IMR-90 (cell line): ENCODE results near the gene TMEM179. TPM values are rescaled to one million over a fixed set of nuclear protein-coding genes. Genes with fewer than 3 reads are reported as not detected.

Source experiments
- ATAC-seq: fragments of 200-7000 bp; cut with Tn5 transposase; 2 replicates; pipeline ENCODE4 v1.9.1; 2020; ENCODE audit warnings: low read depth, mild to moderate bottlenecking, moderate library complexity
- BruUV-seq: library from RNA; stranded (reverse); fragments of 400-500 nt; replicated peaks from 2 replicates; lab custom pipeline; 2021; lab: Mats Ljungman, UMichigan
- CTCF ChIA-PET: fragments of 300-600 bp; formaldehyde crosslinking; extraction: SDS; loops from one replicate; lab custom pipeline; 2021; ENCODE audit warnings: antibody characterized with exemption; lab: Yijun Ruan, JAX
- POLR2A ChIA-PET: fragments of 300-600 bp; sonication (Branson Sonifier 250); formaldehyde crosslinking; loops from one replicate; lab custom pipeline; 2022; ENCODE audit warnings: antibody characterized with exemption; ENCODE audit not compliant: unreplicated experiment; lab: Charles Lee
- DNase-seq: peaks from one replicate; pipeline ENCODE4 v3.0.0; 2013
- H2AFZ ChIP-seq: replicated peaks from 2 replicates; pipeline ENCODE3; 2013; ENCODE audit warnings: low read length, mild to moderate bottlenecking; ENCODE audit not compliant: poor library complexity
- H2AK5ac ChIP-seq: 2 replicates; pipeline ENCODE4 v1.6.1; 2013; ENCODE audit warnings: low read depth, low read length, inconsistent platforms
- H2AK9ac ChIP-seq: replicated peaks from 2 replicates; pipeline ENCODE3; 2013; ENCODE audit warnings: mild to moderate bottlenecking, low read depth, low read length, moderate library complexity; ENCODE audit not compliant: poor library complexity
- H2BK120ac ChIP-seq: 2 replicates; pipeline ENCODE4 v1.6.1; 2013; ENCODE audit warnings: low read depth, low read length, inconsistent platforms
- H2BK15ac ChIP-seq: 3 replicates; pipeline ENCODE4 v1.6.1; 2013; ENCODE audit warnings: low read depth, low read length, inconsistent platforms
- H2BK20ac ChIP-seq: 2 replicates; pipeline ENCODE4 v1.6.1; 2013; ENCODE audit warnings: low read depth, mild to moderate bottlenecking, inconsistent platforms, low read length, moderate library complexity
- H2BK5ac ChIP-seq: 2 replicates; pipeline ENCODE4 v1.6.1; 2013; ENCODE audit warnings: mild to moderate bottlenecking, low read depth, low read length, inconsistent platforms; ENCODE audit not compliant: poor library complexity, severe bottlenecking
- H3K14ac ChIP-seq: replicated peaks from 2 replicates; pipeline ENCODE4 v1.6.1; 2013; ENCODE audit warnings: low read depth, low read length, inconsistent platforms
- H3K18ac ChIP-seq: 2 replicates; pipeline ENCODE4 v1.6.1; 2013; ENCODE audit warnings: low read depth, low read length, control low read depth
- H3K23ac ChIP-seq: 2 replicates; pipeline ENCODE4 v1.6.1; 2013; ENCODE audit warnings: low read depth, low read length, inconsistent platforms
- H3K27ac ChIP-seq: 2 replicates; pipeline ENCODE4 v1.5.1; 2013; ENCODE audit warnings: mild to moderate bottlenecking, control low read depth, low read length; ENCODE audit not compliant: insufficient read depth
- H3K27me3 ChIP-seq: 2 replicates; pipeline ENCODE4 v1.6.1; 2013; ENCODE audit warnings: low read length; ENCODE audit not compliant: control insufficient read depth, insufficient read depth
- H3K36me3 ChIP-seq: 2 replicates; pipeline ENCODE4 v1.6.1; 2013; ENCODE audit warnings: low read length, mixed read lengths; ENCODE audit not compliant: control insufficient read depth, insufficient read depth
- H3K4ac ChIP-seq: 2 replicates; pipeline ENCODE4 v1.6.1; 2013; ENCODE audit warnings: low read depth, low read length, inconsistent platforms
- H3K4me1 ChIP-seq: 2 replicates; pipeline ENCODE4 v1.6.1; 2013; ENCODE audit warnings: low read length, mixed read lengths; ENCODE audit not compliant: control insufficient read depth, insufficient read depth
- H3K4me2 ChIP-seq: 2 replicates; pipeline ENCODE4 v1.6.1; 2013; ENCODE audit warnings: low read depth, mild to moderate bottlenecking, control low read depth, low read length, moderate library complexity
- H3K4me3 ChIP-seq: 2 replicates; pipeline ENCODE4 v1.5.1; 2013; ENCODE audit warnings: low read depth, mild to moderate bottlenecking, control low read depth, low read length, moderate library complexity; ENCODE audit not compliant: insufficient read depth
- H3K56ac ChIP-seq: 2 replicates; pipeline ENCODE4 v1.6.1; 2013; ENCODE audit warnings: low read length, inconsistent platforms; ENCODE audit not compliant: insufficient read depth; ENCODE audit errors: extremely low read depth
- H3K79me1 ChIP-seq, 2 experiments: 2 replicates each; pipeline ENCODE4 v1.6.1; 2013; ENCODE audit warnings: low read length in 2 of 2, inconsistent platforms in 1 of 2, low read depth in 1 of 2
- H3K9ac ChIP-seq: 2 replicates; pipeline ENCODE4 v1.6.1; 2013; ENCODE audit warnings: low read depth, low read length, control low read depth
- H3K9me1 ChIP-seq: 2 replicates; pipeline ENCODE4 v1.6.1; 2013; ENCODE audit warnings: low read length, inconsistent platforms; ENCODE audit not compliant: insufficient read depth
- H3K9me3 ChIP-seq: 2 replicates; pipeline ENCODE4 v1.6.1; 2013; ENCODE audit warnings: low read length; ENCODE audit not compliant: control insufficient read depth, insufficient read depth
- H4K20me1 ChIP-seq: 2 replicates; pipeline ENCODE4 v1.6.1; 2013; ENCODE audit warnings: low read length, inconsistent platforms; ENCODE audit not compliant: insufficient read depth
- H4K5ac ChIP-seq: 2 replicates; pipeline ENCODE4 v1.6.1; 2013; ENCODE audit warnings: mild to moderate bottlenecking, low read depth, low read length, control low read depth
- H4K8ac ChIP-seq, 2 experiments: 2 replicates each; pipeline ENCODE4 v1.6.1; 2013; ENCODE audit warnings: low read depth in 2 of 2, low read length in 2 of 2, control low read depth in 1 of 2, inconsistent platforms in 1 of 2
- H4K91ac ChIP-seq: 2 replicates; pipeline ENCODE4 v1.6.1; 2013; ENCODE audit warnings: low read depth, low read length, inconsistent platforms; ENCODE audit not compliant: insufficient read depth
- BHLHE40 ChIP-seq: fragments of 150-350 bp; IDR thresholded peaks from 2 replicates; pipeline ENCODE4 v1.6.1; 2016; ENCODE audit warnings: mild to moderate bottlenecking, low read depth, low read length
- CEBPB ChIP-seq: IDR thresholded peaks from 2 replicates; pipeline ENCODE4 v1.6.1; 2012; ENCODE audit warnings: low read depth, low read length, improper control_type of control experiment
- CHD1 ChIP-seq: IDR thresholded peaks from 2 replicates; pipeline ENCODE4 v1.6.1; 2012; ENCODE audit warnings: low read depth, low read length, improper control_type of control experiment
- CTCF ChIP-seq: conservative IDR thresholded peaks from 2 replicates; pipeline ENCODE4 v1.5.1; 2012; ENCODE audit warnings: mild to moderate bottlenecking, low read depth, low read length, improper control_type of control experiment
- ELK1 ChIP-seq: fragments of 150-350 bp; IDR thresholded peaks from 2 replicates; pipeline ENCODE4 v1.6.1; 2016; ENCODE audit warnings: low read depth, mild to moderate bottlenecking, low read length, moderate library complexity, borderline replicate concordance
- FOS ChIP-seq: fragments of 150-350 bp; IDR thresholded peaks from 2 replicates; pipeline ENCODE4 v1.6.1; 2016; ENCODE audit warnings: low read depth, low read length
- MAFK ChIP-seq: IDR thresholded peaks from 2 replicates; pipeline ENCODE4 v1.6.1; 2012; ENCODE audit warnings: low read depth, low read length, improper control_type of control experiment
- MAZ ChIP-seq: IDR thresholded peaks from 2 replicates; pipeline ENCODE4 v1.6.1; 2012; ENCODE audit warnings: low read depth, mild to moderate bottlenecking, low read length, improper control_type of control experiment, moderate library complexity, borderline replicate concordance
- MXI1 ChIP-seq: IDR thresholded peaks from 2 replicates; pipeline ENCODE4 v1.6.1; 2012; ENCODE audit warnings: low read depth, mild to moderate bottlenecking, low read length, moderate library complexity, borderline replicate concordance
- NFE2L2 ChIP-seq: fragments of 150-350 bp; IDR thresholded peaks from 2 replicates; pipeline ENCODE4 v1.6.1; 2016; ENCODE audit warnings: low read depth, mild to moderate bottlenecking, low read length
- POLR2A ChIP-seq: IDR thresholded peaks from 2 replicates; pipeline ENCODE4 v1.6.1; 2012; ENCODE audit warnings: mild to moderate bottlenecking, low read depth, low read length
- RAD21 ChIP-seq: IDR thresholded peaks from 2 replicates; pipeline ENCODE4 v1.6.1; 2012; ENCODE audit warnings: low read length, improper control_type of control experiment
- RCOR1 ChIP-seq: IDR thresholded peaks from 2 replicates; pipeline ENCODE4 v1.6.1; 2012; ENCODE audit warnings: mild to moderate bottlenecking, low read length, improper control_type of control experiment; ENCODE audit not compliant: insufficient replicate concordance
- RFX5 ChIP-seq: IDR thresholded peaks from 2 replicates; pipeline ENCODE4 v1.8.0; 2012; ENCODE audit warnings: low read depth, mild to moderate bottlenecking, low read length, moderate library complexity
- SMC3 ChIP-seq: fragments of 150-350 bp; IDR thresholded peaks from 2 replicates; pipeline ENCODE4 v1.6.1; 2016; ENCODE audit warnings: low read depth, mild to moderate bottlenecking, antibody characterized with exemption, low read length, moderate library complexity
- USF2 ChIP-seq: fragments of 150-350 bp; IDR thresholded peaks from 2 replicates; pipeline ENCODE4 v1.6.1; 2017; ENCODE audit warnings: mild to moderate bottlenecking, antibody characterized with exemption, low read length, low read depth
- WGBS, 2 experiments: methylation state at CpG; one replicate each; pipeline versions ENCODE4 v1.1.5 to v1.1.7; 2013; ENCODE audit warnings: missing lambda C conversion rate in 2 of 2; ENCODE audit not compliant: insufficient read length in 1 of 2; ENCODE audit errors: extremely low coverage in 2 of 2; 5-methylcytosine and 5-hydroxymethylcytosine counted together
- dilution Hi-C: fragments of 300-500 bp; cut with HindIII; formaldehyde crosslinking; loops from one replicate; pipeline ENCODE4 v1.14.3; 2018; ENCODE audit warnings: low sequenced_read_pairs; ENCODE audit not compliant: unreplicated experiment
- in situ Hi-C: fragments of 300-500 bp; cut with MboI; formaldehyde crosslinking; loops from 3 replicates; pipeline ENCODE4 v1.14.3; 2019; ENCODE audit warnings: low sequenced_read_pairs, inconsistent platforms, mixed read lengths
- intact Hi-C: fragments of 100-400 bp; cut with micrococcal nuclease; formaldehyde crosslinking; loops from 2 replicates; pipeline ENCODE4 v1.10.0; 2022
- polyA plus RNA-seq, 3 experiments: library from polyadenylated mRNA; depleted of rRNA; stranded (reverse); fragments of >200 nt; gene quantifications; 2 replicates each; pipeline ENCODE4 v1.2.3, GENCODE V29; 2012; ENCODE audit warnings: low replicate concordance in 1 of 3
- total RNA-seq: library from RNA; depleted of rRNA; stranded (reverse); fragments of >200 nt; gene quantifications from 2 replicates; pipeline ENCODE4 v1.2.3, GENCODE V29; 2012

TMEM179 gene
- total and polyA plus RNA-seq, 2 of the 4 experiments (the other 2 are of a cell fraction), result not detected

GRCh38 chr14:104635717-104636116 lies 31.1 kb upstream of the TMEM179 start:
- BruUV-seq, result no TSS peak
- H4K20me1 ChIP-seq, result no peaks in the 10 kb centered on the region
- intact Hi-C loops (no loop called here), dilution Hi-C loops (no loop called here), in situ Hi-C loops (loop anchor here (25.0 kb wide), 1 partner anchor 548 kb away; the partner anchor contains the start of gene ASPG)
- no peaks in the 10 kb centered on the region for H3K9me1 ChIP-seq
- H3K9me3 ChIP-seq, result no peaks in the 10 kb centered on the region
- H2AK9ac ChIP-seq, result no peak overlapping the region
- ChIA-PET POLR2A (no interaction called here), CTCF (no interaction called here)
- H2BK5ac ChIP-seq, result no peak overlapping the region
- H2BK20ac ChIP-seq, result no peak overlapping the region
- H2AK5ac ChIP-seq, result no peak overlapping the region
- no peak overlapping the region for H2AFZ ChIP-seq
- H4K91ac ChIP-seq, result no peak overlapping the region
- H3K27me3 ChIP-seq, result peaks cover 17% of the 10 kb centered on the region
- H3K23ac ChIP-seq, result no peak overlapping the region
- H3K4ac ChIP-seq, result no peak overlapping the region
- H4K8ac ChIP-seq, result no peak overlapping the region
- 40% methylated on average over 1 of the region's 14 CpGs; no CpG with 5 or more reads in 1 of the 2 experiments for WGBS, 2 experiments
- no peaks in the 10 kb centered on the region for H3K36me3 ChIP-seq
- no peak overlapping the region for H3K4me2 ChIP-seq
- H3K9ac ChIP-seq, result no peak overlapping the region
- no peak overlapping the region for H2BK120ac ChIP-seq
- no peak overlapping the region for H3K14ac ChIP-seq
- no peak overlapping the region for H4K5ac ChIP-seq
- H3K79me1 ChIP-seq, result no peaks in the 10 kb centered on the region
- DNase-seq (no peak), ATAC-seq (no peak)
- TF ChIP-seq SMC3 (no peak), MXI1 (no peak), CHD1 (no peak), CEBPB (no peak), RFX5 (no peak), BHLHE40 (no peak), CTCF (no peak), FOS (no peak), MAZ (no peak), MAFK (no peak), ELK1 (no peak), NFE2L2 (no peak), POLR2A (no peak), USF2 (no peak), RCOR1 (no peak), RAD21 (no peak)
- no peaks in the 10 kb centered on the region for H3K4me1 ChIP-seq
- no peak overlapping the region for H3K27ac ChIP-seq
- H2BK15ac ChIP-seq, result no peak overlapping the region
- H3K4me3 ChIP-seq, result no peak overlapping the region
- no peak overlapping the region for H3K18ac ChIP-seq
- H3K56ac ChIP-seq, result no peak overlapping the region
